G401.6 (cell line): ENCODE data around the gene HSH2D.

Experiments used
- FAIRE-seq: peaks from 2 replicates; lab custom pipeline; 2012; peaks lifted over from hg19 to GRCh38; lab: Jason Lieb, UNC

The HSH2D gene

DNA sequence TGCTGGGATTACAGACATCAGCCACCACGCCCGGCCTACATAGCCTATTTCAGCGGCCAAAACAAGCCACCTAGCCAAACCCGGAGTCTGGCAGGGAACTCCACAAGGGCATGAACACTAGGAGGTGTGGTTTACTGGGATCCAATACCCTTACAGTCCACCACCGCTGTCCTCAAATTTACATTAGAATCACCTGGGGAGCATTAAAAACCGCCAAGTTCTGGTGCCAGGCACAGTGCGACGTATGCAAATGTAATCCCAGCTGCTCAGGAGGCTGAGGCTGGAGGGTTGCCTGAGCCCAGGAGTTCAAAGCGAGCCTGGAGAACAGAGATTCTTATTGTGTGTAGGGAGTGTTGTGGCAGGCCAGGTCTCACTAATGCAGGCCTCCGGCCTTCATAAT, 50.0 kb downstream of the HSH2D start:
- FAIRE-seq = no peak

DNA sequence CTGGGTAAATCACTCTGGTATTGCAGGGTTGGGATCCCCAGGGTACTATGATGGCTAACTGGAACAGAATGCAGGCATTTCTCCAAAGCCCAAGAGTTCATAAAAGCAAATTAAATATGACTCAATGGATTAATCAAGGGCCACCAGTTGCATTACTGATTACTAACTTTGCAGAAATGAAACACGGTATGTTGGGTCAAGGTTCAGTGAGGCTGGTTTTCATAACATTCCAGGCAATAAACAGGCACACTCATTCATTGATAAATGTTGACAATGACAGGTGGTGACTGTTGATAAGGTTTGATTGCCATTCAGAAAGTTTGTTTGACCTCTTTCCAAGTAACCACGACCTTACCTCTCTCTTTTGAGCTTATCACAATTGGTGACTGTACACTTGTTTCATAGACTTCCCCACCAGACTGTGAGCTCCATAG, 53.7 kb downstream of the HSH2D start:
- no peak for FAIRE-seq

DNA sequence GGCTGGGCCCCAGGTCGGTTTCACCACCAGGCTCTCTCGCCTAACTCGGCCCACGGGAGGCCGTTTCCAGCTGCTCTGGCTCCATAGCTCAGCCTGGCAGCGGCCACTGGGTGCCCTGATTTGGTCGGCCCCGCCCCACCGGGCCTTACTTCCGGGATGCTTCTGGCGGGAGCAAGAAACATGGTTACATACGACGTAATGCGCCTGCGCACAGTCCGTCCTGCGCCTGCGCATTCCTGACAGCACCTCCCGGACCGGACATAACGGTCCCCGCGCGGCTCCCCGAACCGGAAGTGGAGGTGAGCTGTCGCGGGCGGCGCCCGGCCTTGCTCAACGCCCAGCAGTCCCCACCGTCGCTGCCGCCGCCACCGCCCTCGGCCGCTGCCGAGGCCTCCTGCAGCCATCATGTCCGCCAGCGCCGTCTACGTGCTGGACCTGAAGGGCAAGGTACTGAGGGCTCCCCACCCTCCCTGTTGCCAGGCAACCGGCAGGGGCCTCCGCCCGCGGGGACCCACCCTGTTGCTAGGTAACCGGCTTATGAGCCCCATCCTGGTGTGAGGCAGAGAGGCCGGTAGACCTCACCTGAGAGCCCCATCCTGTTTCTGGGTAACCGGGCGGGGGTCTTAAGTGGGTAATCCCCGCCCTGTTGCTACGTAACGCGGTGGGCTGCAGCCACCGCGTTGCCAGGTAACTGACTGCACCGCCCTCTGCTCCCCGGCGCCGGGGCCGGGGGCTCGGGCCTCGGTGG, 54.3 kb downstream of the HSH2D start, which contains the start of gene AP1M1:
Gene AP1M1 (plus strand): TSS at position 290 of the 748 bp plus-strand sequence. CDS start 116 bp downstream, at position 406.
- peak; percentile 84 for FAIRE-seq

DNA sequence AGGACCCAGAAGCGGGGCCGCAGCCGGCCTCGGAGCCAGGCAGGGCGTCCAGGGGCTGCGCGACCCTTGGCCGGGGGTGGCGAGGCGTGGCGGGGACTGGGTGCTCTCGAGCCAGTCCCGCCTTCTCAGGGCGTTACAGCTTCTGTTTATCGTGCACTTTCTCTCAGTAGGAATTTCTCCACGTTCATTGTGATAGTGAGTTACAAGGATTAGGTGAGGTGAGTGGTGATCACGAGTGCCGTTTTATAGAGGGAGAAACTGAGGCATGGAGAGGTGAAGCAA, 54.8 kb downstream of the HSH2D start:
- no peak for FAIRE-seq

DNA sequence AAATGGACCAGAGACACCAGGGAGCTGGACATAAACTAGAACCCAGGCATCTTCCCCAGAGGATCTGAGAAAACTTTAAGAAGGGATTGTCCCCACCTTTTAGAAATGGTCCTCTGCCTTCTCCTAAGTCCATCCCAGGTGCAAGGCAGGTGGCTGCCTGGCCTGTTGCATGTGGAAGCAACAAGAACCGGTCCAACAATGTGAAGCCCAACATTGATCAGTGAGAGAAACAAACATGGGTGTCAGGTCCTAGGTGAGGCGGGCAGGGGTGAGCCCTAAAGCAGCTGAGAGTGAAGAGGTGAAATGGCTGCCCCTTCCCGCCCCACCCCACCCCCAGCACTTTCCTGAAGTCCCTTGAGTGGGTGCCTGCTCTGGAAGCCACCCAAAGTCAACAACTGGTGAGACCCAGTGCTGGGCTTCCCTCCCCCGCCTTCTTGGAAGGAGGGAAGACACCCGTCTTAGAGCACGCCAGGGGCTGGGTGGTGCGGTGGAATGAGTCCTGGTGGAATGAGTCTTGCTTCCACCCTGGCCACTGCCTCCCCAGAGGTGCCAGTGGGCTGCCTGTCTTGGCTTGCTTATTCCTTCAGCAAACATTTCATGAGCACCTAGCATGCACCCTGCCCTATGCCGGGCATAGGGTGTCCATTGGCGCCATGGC, 55.9 kb downstream of the HSH2D start:
- FAIRE-seq = no peak

DNA sequence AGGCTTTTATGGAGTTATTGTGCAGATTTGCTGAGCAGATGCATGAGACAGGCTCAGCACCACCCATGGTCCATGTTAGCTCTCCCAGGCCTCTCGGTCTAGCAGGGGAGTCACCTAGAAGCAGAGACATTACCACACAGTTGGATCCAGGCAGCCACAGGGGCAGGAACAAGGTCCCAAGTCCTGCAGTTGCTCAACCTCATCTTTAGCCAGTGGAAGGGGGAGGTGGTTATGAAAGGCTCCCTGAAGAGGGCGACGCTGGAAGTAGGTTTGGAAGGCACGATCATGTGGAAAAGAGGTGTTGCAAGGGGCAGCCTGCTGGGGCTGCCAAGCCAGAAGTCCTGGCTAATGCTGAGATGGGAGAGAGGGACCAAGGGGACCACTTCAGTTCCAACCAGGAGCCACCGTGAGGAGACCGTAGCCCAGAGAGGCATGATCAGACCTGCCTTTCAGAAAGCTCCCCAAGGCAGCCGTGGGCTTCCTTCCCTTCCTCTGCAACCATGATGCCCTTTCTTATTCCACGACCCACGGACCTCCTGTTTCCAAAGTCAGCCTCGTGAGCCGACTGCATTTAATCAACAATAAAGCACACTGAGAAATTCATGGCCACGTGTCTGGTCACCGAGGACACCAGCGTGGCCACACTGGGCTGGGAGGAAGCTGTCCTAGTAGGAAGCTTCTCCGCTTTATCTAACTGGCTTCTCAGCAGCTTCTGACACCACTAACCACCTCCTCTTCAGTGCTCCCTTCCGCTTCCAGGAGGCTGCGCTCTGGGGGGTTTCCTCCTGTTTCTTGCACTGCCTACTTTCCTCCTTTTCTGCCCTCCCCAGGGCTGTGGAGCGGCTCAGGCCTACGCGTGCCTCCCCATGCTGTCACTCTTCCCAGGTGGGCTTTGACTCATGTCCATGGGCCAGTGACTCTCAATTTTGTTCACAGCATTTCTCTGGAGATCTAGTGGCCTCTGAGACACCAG, 56.8 kb downstream of the HSH2D start:
- FAIRE-seq = no peak

DNA sequence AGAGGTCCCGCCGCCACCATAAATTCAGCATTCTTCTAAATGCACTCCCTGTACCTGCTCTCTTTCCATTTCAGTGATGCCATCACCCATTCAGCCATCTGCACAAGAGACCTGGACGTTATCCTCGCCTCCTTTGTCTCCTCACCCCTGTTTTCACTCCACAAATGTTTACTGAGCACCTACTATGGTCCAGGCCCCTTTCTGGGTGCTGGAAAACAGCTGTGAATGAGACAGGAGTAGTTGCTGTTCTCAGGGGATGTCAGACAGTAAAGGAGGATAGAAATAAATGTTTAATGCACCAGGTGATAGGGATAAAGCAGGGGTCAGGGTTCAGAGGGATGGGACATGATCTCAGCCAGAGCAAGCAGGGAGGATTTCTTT, 57.5 kb downstream of the HSH2D start:
- no peak for FAIRE-seq

DNA sequence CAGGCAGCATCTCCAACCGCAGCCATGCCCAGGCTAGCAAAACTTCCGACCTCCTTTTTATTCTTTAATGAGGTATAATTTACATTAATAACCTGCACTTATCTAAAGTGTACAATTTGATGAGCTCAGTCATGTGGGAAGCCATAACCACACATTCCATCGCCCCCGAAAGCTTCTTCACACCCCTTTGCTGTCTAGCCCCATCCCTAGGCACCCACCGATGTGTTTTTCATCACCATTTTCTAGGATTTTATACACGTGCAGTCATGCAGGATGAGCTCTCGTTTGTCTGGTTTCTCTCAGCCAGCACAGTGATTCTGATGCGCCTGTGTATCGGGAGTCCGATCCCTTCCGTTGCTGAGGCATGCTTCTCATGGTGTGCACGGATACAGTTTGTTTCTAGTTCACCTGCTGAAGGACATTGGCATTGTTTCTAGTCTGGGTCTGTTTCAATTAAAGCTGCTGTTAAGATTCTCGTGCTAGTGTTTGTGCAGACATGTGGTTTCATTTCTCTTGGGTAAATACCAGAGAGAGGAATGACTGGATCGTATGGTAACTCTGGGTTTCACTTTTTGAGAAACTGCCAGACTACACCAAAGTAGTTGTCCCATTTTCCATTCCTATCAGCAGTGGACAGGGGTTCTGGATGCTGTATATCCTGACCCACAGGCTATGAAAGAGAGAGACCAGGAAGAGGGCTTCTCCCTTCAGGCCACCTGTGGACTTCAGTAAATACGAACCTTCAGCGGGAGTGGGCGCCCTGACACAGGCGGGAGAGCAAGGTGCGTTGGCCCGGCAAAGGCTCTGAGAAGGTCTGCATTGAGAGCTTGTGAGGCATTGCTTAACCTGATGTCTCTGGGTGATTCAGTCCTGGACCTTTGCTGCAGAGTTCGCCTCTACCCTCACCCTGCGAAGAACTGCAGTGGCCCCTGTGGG, 59.1 kb downstream of the HSH2D start:
- no peak for FAIRE-seq

DNA sequence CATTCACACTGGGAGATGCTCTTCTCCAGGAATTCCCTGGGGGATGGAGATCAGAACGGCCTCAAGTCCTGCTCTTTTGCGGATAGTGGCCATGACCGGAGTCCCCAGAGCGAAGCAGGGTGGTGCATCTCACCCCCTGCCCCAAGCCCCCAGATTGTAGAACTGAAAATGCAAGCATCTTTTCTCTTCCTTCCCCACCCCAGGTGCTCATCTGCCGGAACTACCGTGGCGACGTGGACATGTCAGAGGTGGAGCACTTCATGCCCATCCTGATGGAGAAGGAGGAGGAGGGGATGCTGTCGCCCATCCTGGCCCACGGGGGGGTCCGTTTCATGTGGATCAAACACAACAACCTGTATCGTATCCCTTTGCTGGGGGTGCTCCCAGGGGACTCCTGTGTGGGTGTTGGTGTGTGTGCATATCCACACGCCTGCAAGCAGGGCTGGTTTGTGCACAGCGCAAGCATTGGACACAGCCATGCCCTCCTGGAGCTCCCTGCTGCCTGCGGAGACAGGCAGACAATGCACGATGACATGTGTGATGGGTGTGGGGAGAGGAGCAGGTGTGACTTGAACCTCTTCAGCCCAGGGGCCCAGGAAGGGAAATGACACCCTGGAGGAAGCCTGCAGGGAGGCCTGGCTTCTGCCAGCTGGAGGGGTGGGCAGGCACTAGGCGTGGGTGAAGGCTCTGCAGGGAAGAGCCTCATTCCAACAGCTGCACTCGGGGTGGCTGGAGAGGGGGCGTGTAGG, 59.9 kb downstream of the HSH2D start:
- FAIRE-seq = no peak

DNA sequence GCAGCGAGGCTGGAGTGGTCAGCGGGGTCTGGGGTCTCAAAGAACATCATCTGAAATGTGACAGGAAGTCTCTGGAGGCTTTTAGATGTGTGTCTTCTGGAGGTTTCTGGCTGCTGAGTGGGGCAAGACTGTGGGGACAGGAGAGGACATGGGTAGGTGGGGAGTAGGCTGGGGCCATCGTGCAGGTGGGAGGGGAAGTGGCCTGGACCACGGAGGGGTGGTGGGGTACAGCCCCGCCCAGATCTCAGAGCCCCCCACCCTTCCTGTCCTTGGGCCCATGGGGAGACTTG, 60.5 kb downstream of the HSH2D start:
- FAIRE-seq = no peak

DNA sequence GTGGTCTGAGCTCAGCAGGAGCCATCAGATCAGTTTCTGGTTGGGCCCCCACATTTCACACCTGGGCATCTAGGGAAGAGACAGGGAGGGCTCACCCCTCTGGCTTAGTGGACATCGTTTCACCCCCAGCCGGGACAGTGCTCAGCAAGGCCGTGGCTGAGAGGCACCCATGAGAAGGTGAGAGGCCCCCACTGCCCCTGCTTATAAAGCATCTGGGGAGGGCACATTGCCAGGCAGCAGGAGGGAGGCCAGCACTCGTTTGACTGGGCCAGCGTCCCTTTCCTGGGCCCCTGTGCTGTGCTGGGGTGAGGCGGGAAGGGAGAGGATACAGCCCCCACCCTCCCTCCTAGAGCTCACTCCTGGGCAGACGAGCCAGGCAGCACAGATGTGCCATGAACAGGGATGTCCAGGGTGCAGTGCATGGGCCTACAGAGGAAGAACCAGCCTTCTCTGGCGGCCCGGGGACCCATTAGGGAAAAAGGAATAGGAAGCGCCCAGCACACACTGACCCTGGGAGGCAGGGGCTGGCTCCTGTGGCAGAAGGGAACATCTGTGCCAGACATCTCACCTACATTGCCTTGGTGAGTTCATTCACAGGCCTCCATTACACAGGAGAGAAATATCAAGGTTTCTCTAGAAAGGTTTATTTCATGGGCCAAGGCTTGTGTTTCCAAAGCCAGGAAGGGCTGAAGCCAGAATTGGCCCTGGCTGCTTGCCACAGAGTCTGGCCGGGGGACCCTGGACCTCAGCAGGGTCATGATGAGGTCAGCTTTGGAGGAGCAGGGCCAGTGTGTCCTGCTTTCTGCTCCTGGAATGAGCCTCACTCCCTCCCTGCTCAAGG, 61.9 kb downstream of the HSH2D start:
- FAIRE-seq = no peak

DNA sequence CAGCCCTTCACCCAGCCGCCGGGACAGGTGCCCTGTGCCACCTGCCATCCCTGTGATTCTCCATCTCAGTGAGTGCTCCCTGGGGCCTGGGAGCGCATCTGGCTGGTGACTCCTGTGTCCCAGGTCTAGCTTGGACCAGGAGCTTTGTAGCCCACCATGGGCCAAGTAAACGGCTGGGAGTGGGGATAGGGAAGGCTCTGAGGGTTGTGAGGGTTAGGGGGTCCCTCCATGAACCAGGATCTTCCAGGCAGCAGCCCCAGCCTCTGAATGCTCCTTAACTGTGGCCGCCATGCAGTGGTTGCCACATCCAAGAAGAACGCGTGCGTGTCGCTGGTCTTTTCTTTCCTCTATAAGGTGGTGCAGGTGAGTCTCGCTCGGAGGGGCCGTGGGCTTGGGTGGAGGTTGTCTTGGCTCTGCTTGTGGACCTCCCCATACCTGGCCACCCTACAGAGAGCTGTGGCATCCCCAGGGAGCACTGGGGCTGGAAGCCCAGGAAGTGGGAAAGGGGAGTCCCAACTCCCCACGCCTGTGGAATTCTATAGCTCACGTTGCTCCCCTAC, 62.6 kb downstream of the HSH2D start:
- no peak for FAIRE-seq

DNA sequence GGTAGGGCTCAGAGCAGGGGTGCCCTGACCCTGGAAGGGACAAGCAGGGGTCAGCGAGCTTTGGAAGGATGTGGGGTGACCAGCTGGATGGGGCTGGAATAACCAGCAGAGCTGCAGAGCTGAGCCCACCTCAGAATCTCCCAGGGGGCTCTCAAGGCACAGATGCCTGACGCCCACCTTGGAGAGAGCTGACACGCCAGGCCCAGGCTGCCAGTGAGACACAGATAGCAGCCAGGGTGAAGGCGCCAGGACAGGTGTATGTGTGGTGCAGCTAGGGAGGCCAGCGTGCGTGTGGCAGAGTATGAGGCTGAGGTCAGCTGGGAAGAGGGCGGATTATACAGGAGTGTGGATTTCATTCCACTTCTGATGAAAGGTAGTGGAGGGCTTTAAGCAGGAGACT, 63.2 kb downstream of the HSH2D start:
- FAIRE-seq = no peak

DNA sequence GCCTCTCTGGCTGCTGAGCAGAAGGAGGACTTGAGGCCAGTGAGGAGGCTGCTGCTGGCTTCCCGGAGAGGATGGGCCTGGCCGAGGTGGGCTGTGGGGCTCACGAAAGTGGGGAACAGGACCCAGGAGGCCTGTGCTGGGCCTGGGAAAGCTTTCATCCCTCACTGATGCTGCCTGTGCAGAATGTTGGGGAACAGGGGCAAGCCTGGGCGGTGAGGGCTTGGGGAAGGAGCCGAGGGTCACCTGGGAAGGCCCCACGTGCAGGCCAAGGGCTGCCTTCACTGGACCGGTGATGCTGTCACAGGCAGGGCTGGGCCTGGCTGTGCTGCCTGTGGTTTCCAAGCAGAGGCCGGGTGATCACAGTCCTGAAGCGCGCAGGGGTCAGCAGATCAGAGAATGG, 63.6 kb downstream of the HSH2D start:
- FAIRE-seq = no peak

DNA sequence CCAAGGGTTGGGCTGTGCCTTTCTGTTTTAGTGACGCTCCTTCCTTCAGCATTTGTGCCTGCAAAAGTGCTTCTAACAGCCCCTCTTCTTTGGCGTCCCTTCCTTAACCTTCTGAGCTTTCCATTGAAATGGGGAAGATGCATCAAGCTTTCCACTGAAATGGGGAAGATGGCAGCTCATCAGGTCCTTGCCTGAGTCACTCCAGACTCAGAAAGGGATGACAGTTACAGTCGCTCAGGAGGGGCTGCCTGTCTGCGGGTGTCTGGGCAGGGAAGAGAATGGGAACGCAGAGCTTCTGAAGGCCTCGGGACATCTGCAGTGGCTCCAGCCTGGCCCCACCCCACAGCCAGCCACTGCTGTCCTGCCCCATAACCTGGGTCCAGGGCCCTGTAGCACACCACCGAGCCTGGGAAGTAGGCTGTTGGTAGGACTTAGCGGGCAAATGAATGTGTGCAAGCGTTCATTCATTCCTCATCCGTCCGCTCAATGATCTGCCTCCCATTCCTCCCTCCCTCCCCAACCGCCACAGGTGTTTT, 64.1 kb downstream of the HSH2D start:
- no peak for FAIRE-seq
